DOHH2 (cell line): ENCODE results near the gene CNTNAP2.

Experiments used
- CTCF ChIP-seq: fragments of 200-600 bp; sonication (generic); IDR thresholded peaks from one replicate; pipeline ENCODE4 v1.5.1; 2014; ENCODE audit warnings: antibody characterized with exemption, mild to moderate bottlenecking, low read depth, low read length; ENCODE audit not compliant: poor library complexity, severe bottlenecking
- EZH2phosphoT487 ChIP-seq: fragments of 200-600 bp; sonication (generic); IDR thresholded peaks from 2 replicates; pipeline ENCODE4 v1.6.1; 2017; ENCODE audit warnings: borderline replicate concordance, mild to moderate bottlenecking, antibody characterized with exemption, low read length, moderate library complexity, mixed read lengths

DNA sequence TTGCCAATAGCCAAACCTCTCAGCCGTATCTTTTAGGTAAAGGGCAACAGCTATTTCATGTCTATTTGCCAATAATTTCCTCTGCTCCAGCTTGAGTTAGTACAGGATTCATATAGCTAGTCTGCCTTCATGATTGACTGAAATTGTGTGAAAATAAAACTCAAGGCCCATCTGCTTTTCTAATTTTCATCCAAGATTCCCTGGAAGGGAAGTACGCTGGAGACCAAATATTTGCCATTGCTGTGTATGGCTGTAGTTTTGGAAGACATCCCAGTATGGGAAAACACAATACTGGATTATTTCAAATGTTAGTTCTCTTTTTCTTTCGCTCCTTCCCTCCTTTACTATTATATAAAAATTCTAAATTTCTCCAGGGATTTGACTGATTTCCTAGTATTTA, 652.4 kb downstream of the CNTNAP2 start:
- TF ChIP-seq CTCF (no peak), EZH2phosphoT487 (no peak)
